H9 (cell line): ENCODE results near the gene KDM3A. TPM values are rescaled to one million over a fixed set of nuclear protein-coding genes. Genes with fewer than 3 reads are reported as not detected.

Experiments
- DNase-seq: peaks from one replicate; pipeline ENCODE4 v3.0.0-alpha.2; 2017
- H2AFZ ChIP-seq: one replicate; pipeline ENCODE4 v1.6.1; 2013; ENCODE audit warnings: mild to moderate bottlenecking, low read length, control low read depth, moderate library complexity
- H2AK5ac ChIP-seq: 2 replicates; pipeline ENCODE4 v1.6.1; 2013; ENCODE audit warnings: low read length, control low read depth, mixed read lengths; ENCODE audit not compliant: insufficient read length
- H2BK120ac ChIP-seq: one replicate; pipeline ENCODE4 v1.6.1; 2013; ENCODE audit warnings: low read depth, mild to moderate bottlenecking, low read length, control low read depth, inconsistent platforms; ENCODE audit not compliant: poor library complexity, severe bottlenecking
- H2BK12ac ChIP-seq: 2 replicates; pipeline ENCODE4 v1.6.1; 2013; ENCODE audit warnings: low read length, control low read depth, mixed read lengths, low read depth; ENCODE audit not compliant: insufficient read length
- H2BK15ac ChIP-seq: 2 replicates; pipeline ENCODE4 v1.6.1; 2013; ENCODE audit warnings: low read depth, low read length, control low read depth
- H2BK20ac ChIP-seq: one replicate; pipeline ENCODE4 v1.6.1; 2013; ENCODE audit warnings: low read depth, mild to moderate bottlenecking, low read length, control low read depth, inconsistent platforms; ENCODE audit not compliant: poor library complexity, severe bottlenecking
- H2BK5ac ChIP-seq: 2 replicates; pipeline ENCODE4 v1.6.1; 2013; ENCODE audit warnings: low read length, control low read depth, mixed read lengths; ENCODE audit not compliant: insufficient read length
- H3K14ac ChIP-seq: 2 replicates; pipeline ENCODE4 v1.6.1; 2013; ENCODE audit warnings: low read length, control low read depth; ENCODE audit not compliant: insufficient read depth
- H3K18ac ChIP-seq: 2 replicates; pipeline ENCODE4 v1.6.1; 2013; ENCODE audit warnings: low read depth, mild to moderate bottlenecking, mixed read lengths, low read length, control low read depth; ENCODE audit not compliant: insufficient read length
- H3K23ac ChIP-seq: 2 replicates; pipeline ENCODE4 v1.6.1; 2013; ENCODE audit warnings: low read length, control low read depth, mixed read lengths, low read depth; ENCODE audit not compliant: insufficient read length
- H3K23me2 ChIP-seq: 2 replicates; pipeline ENCODE4 v1.6.1; 2013; ENCODE audit warnings: low read depth, mild to moderate bottlenecking, mixed read lengths, low read length, control low read depth; ENCODE audit not compliant: insufficient read length, poor library complexity, severe bottlenecking
- H3K27ac ChIP-seq: 2 replicates; pipeline ENCODE4 v1.5.1; 2013; ENCODE audit warnings: low read length, control low read depth, mixed read lengths, low read depth; ENCODE audit not compliant: insufficient read length
- H3K27me3 ChIP-seq: 2 replicates; pipeline ENCODE4 v1.6.1; 2013; ENCODE audit warnings: low read length, control low read depth, inconsistent platforms; ENCODE audit not compliant: insufficient read depth
- H3K4ac ChIP-seq: 2 replicates; pipeline ENCODE4 v1.6.1; 2013; ENCODE audit warnings: low read depth, mild to moderate bottlenecking, control low read depth, inconsistent platforms, low read length, moderate library complexity
- H3K4me1 ChIP-seq: 2 replicates; pipeline ENCODE4 v1.6.1; 2013; ENCODE audit warnings: low read length, control low read depth, inconsistent platforms; ENCODE audit not compliant: insufficient read depth
- H3K4me2 ChIP-seq: 2 replicates; pipeline ENCODE4 v1.6.1; 2013; ENCODE audit warnings: low read length, control low read depth, mixed read lengths; ENCODE audit not compliant: insufficient read length, insufficient read depth
- H3K56ac ChIP-seq: 2 replicates; pipeline ENCODE4 v1.6.1; 2013; ENCODE audit warnings: low read depth, mild to moderate bottlenecking, mixed read lengths, low read length, control low read depth; ENCODE audit not compliant: insufficient read length
- H3K79me1 ChIP-seq: 2 replicates; pipeline ENCODE4 v1.6.1; 2013; ENCODE audit warnings: low read depth, mild to moderate bottlenecking, moderate library complexity, low read length, control low read depth, inconsistent platforms; ENCODE audit not compliant: insufficient read depth, poor library complexity, severe bottlenecking
- H3K79me2 ChIP-seq: 2 replicates; pipeline ENCODE4 v1.6.1; 2013; ENCODE audit warnings: low read length, control low read depth, inconsistent platforms; ENCODE audit not compliant: insufficient read depth
- H3K9ac ChIP-seq: 2 replicates; pipeline ENCODE4 v1.6.1; 2013; ENCODE audit warnings: low read length, control low read depth, mixed read lengths; ENCODE audit not compliant: insufficient read length; ENCODE audit errors: extremely low read depth
- H3K9me3 ChIP-seq: one replicate; pipeline ENCODE4 v1.6.1; 2013; ENCODE audit warnings: low read depth, low read length, inconsistent platforms; ENCODE audit not compliant: control insufficient read depth
- H3T11ph ChIP-seq: one replicate; pipeline ENCODE4 v1.6.1; 2013; ENCODE audit warnings: mild to moderate bottlenecking, low read length, control low read depth, inconsistent platforms
- H4K20me1 ChIP-seq: one replicate; pipeline ENCODE4 v1.6.1; 2013; ENCODE audit not compliant: control insufficient read depth, insufficient read length, insufficient read depth
- H4K5ac ChIP-seq: 2 replicates; pipeline ENCODE4 v1.6.1; 2013; ENCODE audit warnings: low read depth, mild to moderate bottlenecking, mixed read lengths, low read length, control low read depth; ENCODE audit not compliant: insufficient read length
- H4K8ac ChIP-seq: replicated peaks from 2 replicates; pipeline ENCODE4 v1.6.1; 2013; ENCODE audit warnings: low read length, control low read depth, mixed read lengths, low read depth; ENCODE audit not compliant: insufficient read length
- H4K91ac ChIP-seq: 2 replicates; pipeline ENCODE4 v1.6.1; 2013; ENCODE audit warnings: low read depth, mild to moderate bottlenecking, moderate library complexity, mixed read lengths, low read length, control low read depth; ENCODE audit not compliant: insufficient read length
- H3K27ac Mint-ChIP-seq, 3 experiments: 2 replicates in 2 of 3; 3 replicates in 1 of 3; pipeline ENCODE4 v1.8.0; 2020 to 2021; ENCODE audit warnings: mixed read lengths in 3 of 3, mild to moderate bottlenecking in 1 of 3, moderate library complexity in 1 of 3
- H3K27me3 Mint-ChIP-seq: 2 replicates; pipeline ENCODE4 v1.8.0; 2021; ENCODE audit warnings: low read depth, mild to moderate bottlenecking, moderate library complexity, mixed read lengths
- H3K36me3 Mint-ChIP-seq, 3 experiments: 2 replicates in 2 of 3; 3 replicates in 1 of 3; pipeline ENCODE4 v1.8.0; 2020 to 2021; ENCODE audit warnings: low read depth in 3 of 3, mixed read lengths in 3 of 3; ENCODE audit not compliant: insufficient read depth in 1 of 3
- H3K4me1 Mint-ChIP-seq, 2 experiments: 2 replicates each; pipeline ENCODE4 v1.8.0; 2020; ENCODE audit warnings: mixed read lengths in 2 of 2
- H3K4me3 Mint-ChIP-seq, 2 experiments: 2 replicates in 1 of 2; 3 replicates in 1 of 2; pipeline ENCODE4 v1.8.0; 2020 to 2021; ENCODE audit warnings: mild to moderate bottlenecking in 2 of 2, mixed read lengths in 2 of 2, moderate library complexity in 1 of 2
- H3K9me3 Mint-ChIP-seq, 2 experiments: 2 replicates in 1 of 2; 3 replicates in 1 of 2; pipeline ENCODE4 v1.8.0; 2020; ENCODE audit warnings: mild to moderate bottlenecking in 2 of 2, mixed read lengths in 2 of 2, moderate library complexity in 1 of 2
- WGBS: extraction: QIAGEN DNeasy Blood & Tissue Kit; methylation state at CpG from one replicate; pipeline ENCODE4 v1.1.7; 2013; ENCODE audit warnings: missing lambda C conversion rate, low lambda C conversion rate, mixed read lengths; ENCODE audit not compliant: insufficient read length; ENCODE audit errors: extremely low coverage; 5-methylcytosine and 5-hydroxymethylcytosine counted together
- total RNA-seq: library from RNA; stranded (reverse); gene quantifications from 2 replicates; pipeline ENCODE4 v1.2.1, GENCODE V29; 2021
- TF ChIP-seq, protein P1 (sequence below): fragments of 200-600 bp; sonication (generic); conservative IDR thresholded peaks from 3 replicates; pipeline ENCODE4 v1.8.0; 2021; ENCODE audit warnings: antibody characterized with exemption, mild to moderate bottlenecking

The KDM3A gene
- total RNA-seq, 1 experiment from 2014 or later: 28.1 TPM

DNA sequence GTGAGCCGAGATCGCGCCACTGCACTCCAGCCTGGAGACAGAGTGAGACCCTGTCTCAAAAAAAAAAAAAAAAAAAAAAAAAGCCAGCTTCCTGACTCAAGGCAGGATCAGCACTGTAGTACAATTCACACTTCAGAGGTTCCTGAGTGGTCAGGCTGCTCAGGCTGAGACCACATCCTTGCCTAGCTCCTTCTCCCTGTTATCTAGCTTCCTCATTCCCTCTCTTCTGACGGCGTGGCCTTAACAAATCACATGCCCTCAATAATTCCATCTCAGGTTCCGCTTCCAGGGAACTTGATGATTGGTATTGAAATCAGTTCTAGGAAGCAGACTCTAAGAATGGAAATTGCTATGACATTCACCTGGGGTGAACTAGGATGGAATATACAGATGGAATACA, 29.8 kb upstream of the KDM3A start:
- no peak overlapping the region for H3K14ac ChIP-seq
- H2AFZ ChIP-seq: no peak overlapping the region
- H3K4me1 ChIP-seq: no peaks in the 10 kb centered on the region
- no peaks in the 10 kb centered on the region for H3K79me2 ChIP-seq
- no peak overlapping the region for H2BK15ac ChIP-seq
- H3K56ac ChIP-seq: no peak overlapping the region
- no peak overlapping the region for H3K27ac ChIP-seq
- no peak overlapping the region for H2BK5ac ChIP-seq
- H3K4me2 ChIP-seq: no peak overlapping the region
- H2BK12ac ChIP-seq: no peak overlapping the region
- H4K8ac ChIP-seq: no peak overlapping the region
- Mint-ChIP-seq H3K27ac (peak overlapping the region in 1 of 3 experiments; percentile 15; a peak in 1 of 7 replicates), H3K36me3 (peaks cover 0 to 4% (median 0%) of the 10 kb centered on the region in 3 experiments; a peak in 2 of 7 replicates), H3K9me3 (peaks cover 7 to 16% of the 10 kb centered on the region in 2 experiments; a peak in 4 of 5 replicates), H3K4me3 (no peak overlapping the region), H3K4me1 (peaks cover 3 to 6% of the 10 kb centered on the region in 2 experiments; a peak in 3 of 4 replicates), H3K27me3 (peaks cover 6% of the 10 kb centered on the region; the same call in 1 of the 2 replicates)
- H3K23ac ChIP-seq: no peak overlapping the region
- H3T11ph ChIP-seq: no peak overlapping the region
- no peak overlapping the region for H4K91ac ChIP-seq
- H2BK120ac ChIP-seq: no peak overlapping the region
- H3K18ac ChIP-seq: no peak overlapping the region
- no peak overlapping the region for H2AK5ac ChIP-seq
- no peaks in the 10 kb centered on the region for H3K9me3 ChIP-seq
- no peaks in the 10 kb centered on the region for H3K23me2 ChIP-seq
- no peak overlapping the region for H4K5ac ChIP-seq
- TF ChIP-seq, protein P1, sequence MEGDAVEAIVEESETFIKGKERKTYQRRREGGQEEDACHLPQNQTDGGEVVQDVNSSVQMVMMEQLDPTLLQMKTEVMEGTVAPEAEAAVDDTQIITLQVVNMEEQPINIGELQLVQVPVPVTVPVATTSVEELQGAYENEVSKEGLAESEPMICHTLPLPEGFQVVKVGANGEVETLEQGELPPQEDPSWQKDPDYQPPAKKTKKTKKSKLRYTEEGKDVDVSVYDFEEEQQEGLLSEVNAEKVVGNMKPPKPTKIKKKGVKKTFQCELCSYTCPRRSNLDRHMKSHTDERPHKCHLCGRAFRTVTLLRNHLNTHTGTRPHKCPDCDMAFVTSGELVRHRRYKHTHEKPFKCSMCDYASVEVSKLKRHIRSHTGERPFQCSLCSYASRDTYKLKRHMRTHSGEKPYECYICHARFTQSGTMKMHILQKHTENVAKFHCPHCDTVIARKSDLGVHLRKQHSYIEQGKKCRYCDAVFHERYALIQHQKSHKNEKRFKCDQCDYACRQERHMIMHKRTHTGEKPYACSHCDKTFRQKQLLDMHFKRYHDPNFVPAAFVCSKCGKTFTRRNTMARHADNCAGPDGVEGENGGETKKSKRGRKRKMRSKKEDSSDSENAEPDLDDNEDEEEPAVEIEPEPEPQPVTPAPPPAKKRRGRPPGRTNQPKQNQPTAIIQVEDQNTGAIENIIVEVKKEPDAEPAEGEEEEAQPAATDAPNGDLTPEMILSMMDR: no peak
- H2BK20ac ChIP-seq: no peak overlapping the region
- no peaks in the 10 kb centered on the region for H3K79me1 ChIP-seq
- WGBS: no CpG with 5 or more reads among the region's 6 CpGs
- H4K20me1 ChIP-seq: no peaks in the 10 kb centered on the region
- no peak overlapping the region for H3K4ac ChIP-seq
- H3K27me3 ChIP-seq: no peaks in the 10 kb centered on the region
- DNase-seq: no peak
- no peak overlapping the region for H3K9ac ChIP-seq
